Body of pancreas (tissue), 4 donors: Measurements from ENCODE around the gene WDR37. TPM values are rescaled to one million over a fixed set of nuclear protein-coding genes. Genes with fewer than 3 reads are reported as not detected.

Experiments
- ATAC-seq: fragments of 150-250 bp; one replicate; pipeline ENCODE4 v1.9.1; 2016
- DNase-seq, 4 donors: peaks; one replicate each; pipeline ENCODE4 v3.0.0-alpha.2; 2019
- H3K27ac ChIP-seq, 4 donors: fragments of 200-600 bp; sonication (generic); 1 replicate in 3 of 4; 2 replicates in 1 of 4; pipeline versions ENCODE4 v1.5.1 to v1.6.1; 2016 to 2019; ENCODE audit warnings: mild to moderate bottlenecking in 1 of 4, mixed read lengths in 1 of 4, moderate library complexity in 1 of 4
- H3K27me3 ChIP-seq, 2 donors: fragments of 200-600 bp; sonication (generic); one replicate each; pipeline ENCODE4 v1.6.0; 2016; ENCODE audit warnings: mild to moderate bottlenecking in 1 of 2
- H3K36me3 ChIP-seq, 2 donors: fragments of 200-600 bp; sonication (generic); replicated peaks in 1 of 2; 2 replicates each; pipeline ENCODE4 v1.5.1; 2016; ENCODE audit warnings: low read depth in 2 of 2; ENCODE audit not compliant: insufficient read depth in 1 of 2
- H3K4me1 ChIP-seq: fragments of 200-600 bp; sonication (generic); one replicate; pipeline ENCODE4 v1.6.0; 2016
- H3K4me3 ChIP-seq, 2 donors: fragments of 200-600 bp; sonication (generic); 1 replicate in 1 of 2; 2 replicates in 1 of 2; pipeline ENCODE4 v1.5.1; 2016 to 2019
- H3K9me3 ChIP-seq, 3 donors: fragments of 200-600 bp; sonication (generic); 1 replicate in 2 of 3; 2 replicates in 1 of 3; pipeline ENCODE4 v1.5.1; 2016
- POLR2A ChIP-seq, 3 donors: fragments of 450-650 bp; IDR thresholded peaks; one replicate each; pipeline ENCODE4 v1.6.1; 2016; ENCODE audit warnings: antibody characterized with exemption in 3 of 3, mild to moderate bottlenecking in 2 of 3
- WGBS, 2 donors: methylation state at CpG; one replicate each; pipeline ENCODE4 v1.1.5; 2017; 5-methylcytosine and 5-hydroxymethylcytosine counted together
- intact Hi-C: fragments of 100-400 bp; cut with DNase I; formaldehyde crosslinking; loops from one replicate; pipeline ENCODE4 v1.15.1; 2023
- total RNA-seq, 2 donors: library from RNA; depleted of rRNA; stranded (reverse); fragments of >200 nt; gene quantifications; one replicate each; pipeline ENCODE4 v1.1.0, GENCODE V29; 2016
- TF ChIP-seq, protein P1 (sequence below), 7 experiments: fragments of 450-650 bp in 4 of 7; fragments of 200-600 bp in 3 of 7; sonication (generic) in 3 of 7; IDR thresholded peaks; one replicate each; pipeline ENCODE4 v1.5.1; 2016 to 2019; ENCODE audit warnings: antibody characterized with exemption in 7 of 7

Gene WDR37
- total RNA-seq, 2 donors from 2014 or later: 9.9 to 14.3 TPM

DNA sequence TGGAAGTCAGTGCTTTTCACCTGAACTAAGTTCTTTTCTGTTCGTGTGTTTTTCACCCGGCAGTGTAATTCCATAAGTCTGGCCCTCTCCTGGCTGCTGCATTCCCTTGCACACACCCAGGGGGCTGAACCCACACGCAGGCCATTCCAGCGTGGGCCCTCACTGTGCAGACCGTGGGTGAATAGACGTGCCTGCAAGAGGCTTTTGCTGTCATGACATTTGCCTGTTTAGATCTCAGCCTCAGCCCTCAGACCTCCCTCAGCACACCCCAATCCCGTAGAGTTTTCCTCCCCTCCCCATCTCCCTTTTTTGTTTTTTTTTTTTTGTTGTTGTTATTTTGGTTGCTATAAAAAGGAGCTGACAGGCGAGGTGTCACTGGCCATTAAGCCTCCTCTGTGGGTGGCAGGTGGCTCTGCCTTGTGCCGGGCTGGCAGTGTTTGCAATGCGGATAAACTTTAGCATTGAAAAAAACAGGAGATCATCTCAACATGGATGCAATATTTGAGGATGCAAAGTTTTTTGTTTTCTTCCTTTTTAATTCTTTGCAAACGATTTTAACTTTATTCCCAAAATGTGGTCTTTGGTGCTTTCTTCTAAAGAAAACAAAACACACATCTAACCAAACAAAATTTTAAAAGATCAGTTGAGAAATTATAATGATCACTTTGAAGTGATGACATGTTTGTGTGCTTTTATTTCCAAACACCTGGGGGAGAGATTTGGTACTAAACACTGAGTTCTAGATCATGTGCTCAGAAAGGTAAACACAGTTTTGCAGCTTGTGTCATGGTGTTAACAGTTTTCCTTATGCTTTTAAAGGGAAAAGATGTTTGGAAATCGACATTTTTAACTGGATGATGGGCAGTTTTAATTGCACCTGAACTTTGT is 58.8 kb downstream of the WDR37 start:
- Histone ChIP-seq H3K36me3 (peaks cover 0 to 19% of the 10 kb centered on the region in 2 donors), H3K9me3 (no peaks in the 10 kb centered on the region), H3K4me3 (no peak overlapping the region), H3K4me1 (no peaks in the 10 kb centered on the region), H3K27me3 (no peaks in the 10 kb centered on the region), H3K27ac (no peak overlapping the region)
- TF ChIP-seq, protein P1, sequence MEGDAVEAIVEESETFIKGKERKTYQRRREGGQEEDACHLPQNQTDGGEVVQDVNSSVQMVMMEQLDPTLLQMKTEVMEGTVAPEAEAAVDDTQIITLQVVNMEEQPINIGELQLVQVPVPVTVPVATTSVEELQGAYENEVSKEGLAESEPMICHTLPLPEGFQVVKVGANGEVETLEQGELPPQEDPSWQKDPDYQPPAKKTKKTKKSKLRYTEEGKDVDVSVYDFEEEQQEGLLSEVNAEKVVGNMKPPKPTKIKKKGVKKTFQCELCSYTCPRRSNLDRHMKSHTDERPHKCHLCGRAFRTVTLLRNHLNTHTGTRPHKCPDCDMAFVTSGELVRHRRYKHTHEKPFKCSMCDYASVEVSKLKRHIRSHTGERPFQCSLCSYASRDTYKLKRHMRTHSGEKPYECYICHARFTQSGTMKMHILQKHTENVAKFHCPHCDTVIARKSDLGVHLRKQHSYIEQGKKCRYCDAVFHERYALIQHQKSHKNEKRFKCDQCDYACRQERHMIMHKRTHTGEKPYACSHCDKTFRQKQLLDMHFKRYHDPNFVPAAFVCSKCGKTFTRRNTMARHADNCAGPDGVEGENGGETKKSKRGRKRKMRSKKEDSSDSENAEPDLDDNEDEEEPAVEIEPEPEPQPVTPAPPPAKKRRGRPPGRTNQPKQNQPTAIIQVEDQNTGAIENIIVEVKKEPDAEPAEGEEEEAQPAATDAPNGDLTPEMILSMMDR (IDR thresholded peaks at IDR 0.05): no peak
- no peak for TF ChIP-seq POLR2A (IDR thresholded peaks at IDR 0.05)
- intact Hi-C loops: no loop called here
- WGBS, 2 donors: 77 to 80% methylated on average over 12 of the region's 12 CpGs
- ATAC-seq (no peak), DNase-seq (no peak)

DNA sequence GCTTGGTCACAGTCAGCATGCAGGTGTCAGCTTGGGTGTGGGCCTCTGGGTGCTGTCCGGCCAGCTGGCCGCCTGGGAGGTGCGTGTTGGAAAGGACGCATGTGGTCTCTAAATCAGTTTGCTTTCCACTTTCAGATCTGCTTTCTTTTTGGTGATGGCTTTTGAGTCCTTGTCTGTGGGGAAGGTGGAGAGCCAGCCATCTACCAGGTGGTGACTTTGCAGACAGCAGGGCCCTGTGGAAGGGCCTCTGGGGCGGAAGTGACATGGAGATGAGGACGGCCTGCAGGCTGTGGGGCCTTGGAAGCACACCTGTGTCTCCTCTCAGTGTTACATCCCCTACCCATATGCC is 59.4 kb downstream of the WDR37 start:
- no peak for DNase-seq
- TF ChIP-seq, protein P1 (IDR thresholded peaks at IDR 0.05): no peak
- TF ChIP-seq POLR2A (IDR thresholded peaks at IDR 0.05): no peak
- Histone ChIP-seq H3K36me3 (peaks cover 3 to 17% of the 10 kb centered on the region in 2 donors), H3K9me3 (no peaks in the 10 kb centered on the region), H3K4me3 (no peak overlapping the region), H3K27ac (no peak overlapping the region), H3K27me3 (no peaks in the 10 kb centered on the region), H3K4me1 (no peaks in the 10 kb centered on the region)
- no peak for ATAC-seq
- 85 to 90% methylated on average over 6 of the region's 6 CpGs for WGBS, 2 donors
- intact Hi-C loops: no loop called here

DNA sequence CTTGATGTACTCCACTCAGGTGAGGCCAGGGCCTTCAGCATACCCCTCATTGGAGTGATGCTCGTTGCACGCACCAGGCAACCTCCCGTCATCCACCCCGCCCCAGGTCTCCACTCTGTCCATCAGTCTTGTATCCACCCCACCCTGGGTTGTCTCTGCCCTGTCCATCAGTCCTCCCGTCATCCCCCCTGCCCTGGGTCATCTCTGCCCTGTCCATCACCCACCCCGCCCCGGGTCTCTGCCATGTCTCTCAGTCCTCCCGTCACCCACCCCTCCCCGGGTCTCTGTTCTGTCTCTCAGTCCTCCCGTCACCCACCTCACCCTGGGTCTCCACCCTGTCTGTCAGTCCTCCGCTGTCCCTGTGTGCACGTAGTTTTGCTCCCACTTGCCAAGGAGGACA is 59.9 kb downstream of the WDR37 start:
- Histone ChIP-seq H3K36me3 (peaks cover 6 to 19% of the 10 kb centered on the region in 2 donors), H3K4me1 (no peaks in the 10 kb centered on the region), H3K27me3 (no peaks in the 10 kb centered on the region), H3K9me3 (no peaks in the 10 kb centered on the region), H3K27ac (no peak overlapping the region), H3K4me3 (no peak overlapping the region)
- ATAC-seq (no peak), DNase-seq (no peak)
- intact Hi-C loops: no loop called here
- no peak for TF ChIP-seq POLR2A (IDR thresholded peaks at IDR 0.05)
- TF ChIP-seq, protein P1 (IDR thresholded peaks at IDR 0.05): no peak
- 90 to 94% methylated on average over 12 of the region's 12 CpGs for WGBS, 2 donors

DNA sequence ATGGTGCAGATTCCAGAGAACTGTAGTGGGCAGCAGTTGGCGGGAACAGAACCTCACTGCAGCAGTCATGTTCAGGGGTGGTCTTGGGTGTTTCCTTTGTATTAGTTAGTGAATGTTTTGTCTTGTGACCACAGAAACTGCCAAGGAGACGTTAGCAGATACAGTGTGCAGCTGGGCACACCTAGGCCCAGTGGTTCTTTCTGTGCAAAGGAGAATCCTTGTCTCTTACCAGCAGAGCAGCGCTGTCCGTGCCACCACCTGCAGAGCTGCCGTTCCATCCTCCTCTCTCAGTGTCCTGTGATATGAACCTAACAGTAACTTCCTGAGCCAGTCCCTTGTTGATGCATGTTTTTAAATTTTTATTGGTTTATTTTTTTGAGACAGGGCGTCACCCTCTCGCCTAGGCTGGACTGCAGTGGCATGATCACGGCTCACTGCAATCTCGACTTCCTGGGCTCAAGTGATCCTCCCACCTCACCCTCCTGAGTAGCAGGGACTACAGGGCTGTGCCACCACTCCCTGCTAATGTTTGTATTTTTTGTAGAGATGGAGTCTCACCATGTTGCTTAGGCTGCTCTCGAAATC is 60.6 kb downstream of the WDR37 start:
- TF ChIP-seq POLR2A (IDR thresholded peaks at IDR 0.05): no peak
- TF ChIP-seq, protein P1 (IDR thresholded peaks at IDR 0.05): no peak
- no peak overlapping the region for H3K4me3 ChIP-seq
- intact Hi-C loops: no loop called here
- no peaks in the 10 kb centered on the region for H3K9me3 ChIP-seq
- H3K36me3 ChIP-seq: peaks cover 6 to 25% of the 10 kb centered on the region in 2 donors
- H3K27ac ChIP-seq: no peak overlapping the region
- WGBS, 2 donors: 92 to 98% methylated on average over 9 to 10 of the region's 10 CpGs
- no peaks in the 10 kb centered on the region for H3K4me1 ChIP-seq
- DNase-seq (no peak), ATAC-seq (no peak)
- H3K27me3 ChIP-seq: no peaks in the 10 kb centered on the region
